NCI-H82 (cell line): ENCODE data around the gene PPP3R1.

Experiments
- DNase-seq: peaks from one replicate; lab custom pipeline; 2025; lab: John Stamatoyannopoulos, UW

Gene PPP3R1

GRCh38 chr2:68258851-68259250 is 6.5 kb upstream of the PPP3R1 start:
- no peak for DNase-seq

DNA sequence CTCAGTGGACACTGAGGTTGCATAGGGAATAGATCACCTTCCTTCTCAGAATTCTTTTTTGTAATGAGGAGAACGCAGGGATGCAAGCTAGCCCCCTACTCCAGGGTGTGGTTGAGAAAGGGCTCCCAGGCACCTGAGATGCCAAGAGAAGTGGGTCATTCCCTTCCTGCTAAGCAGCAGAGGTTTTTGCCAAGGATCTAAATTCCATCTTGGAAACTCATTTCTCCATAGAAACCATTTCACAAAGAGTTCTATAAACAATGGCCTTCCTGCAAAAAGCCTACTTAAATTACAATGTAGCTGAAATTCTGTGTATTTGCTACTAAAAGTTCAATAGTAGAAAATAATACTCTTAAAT is 3.7 kb upstream of the PPP3R1 start:
- DNase-seq = no peak

DNA sequence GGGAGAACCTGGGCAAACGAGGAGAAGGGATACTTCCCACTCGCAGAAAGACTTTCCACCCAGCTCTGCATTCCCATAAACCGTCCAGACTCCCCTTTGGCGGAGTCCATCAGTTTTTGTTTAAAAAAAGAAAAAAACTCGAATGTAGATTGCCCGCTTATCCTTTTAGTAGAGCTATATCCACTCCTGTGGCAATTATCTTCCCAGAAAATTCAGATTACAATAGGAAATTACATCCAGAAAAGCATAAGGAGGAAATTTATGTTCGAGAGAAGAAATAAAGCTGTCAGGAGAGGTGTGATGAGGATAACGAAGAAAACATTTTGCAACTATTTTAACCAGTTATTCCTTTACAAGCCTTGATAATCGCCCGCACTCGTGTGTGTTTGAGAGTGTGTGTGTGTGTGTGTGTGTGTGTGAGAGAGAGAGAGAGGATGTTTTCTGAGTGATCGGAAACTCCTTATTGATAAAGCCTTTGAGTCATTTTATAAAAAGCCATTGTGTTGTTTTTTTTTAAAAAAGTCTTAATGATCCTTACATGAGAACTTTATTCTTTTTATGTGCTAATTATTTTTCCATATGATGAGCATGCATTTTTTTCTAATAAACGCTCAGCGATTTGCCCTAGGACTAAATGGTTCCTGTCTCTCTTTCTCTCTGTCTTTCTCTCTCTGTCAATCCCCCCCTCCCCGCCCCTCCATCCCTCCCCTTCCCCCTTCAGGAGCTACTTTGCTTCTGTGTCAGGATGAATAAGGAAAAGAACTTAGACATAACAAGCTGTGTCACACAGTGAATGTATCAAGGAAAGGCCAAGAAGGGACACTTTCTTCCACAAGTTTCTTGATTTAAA is 1.1 kb upstream of the PPP3R1 start:
- DNase-seq = peak; percentile 55

DNA sequence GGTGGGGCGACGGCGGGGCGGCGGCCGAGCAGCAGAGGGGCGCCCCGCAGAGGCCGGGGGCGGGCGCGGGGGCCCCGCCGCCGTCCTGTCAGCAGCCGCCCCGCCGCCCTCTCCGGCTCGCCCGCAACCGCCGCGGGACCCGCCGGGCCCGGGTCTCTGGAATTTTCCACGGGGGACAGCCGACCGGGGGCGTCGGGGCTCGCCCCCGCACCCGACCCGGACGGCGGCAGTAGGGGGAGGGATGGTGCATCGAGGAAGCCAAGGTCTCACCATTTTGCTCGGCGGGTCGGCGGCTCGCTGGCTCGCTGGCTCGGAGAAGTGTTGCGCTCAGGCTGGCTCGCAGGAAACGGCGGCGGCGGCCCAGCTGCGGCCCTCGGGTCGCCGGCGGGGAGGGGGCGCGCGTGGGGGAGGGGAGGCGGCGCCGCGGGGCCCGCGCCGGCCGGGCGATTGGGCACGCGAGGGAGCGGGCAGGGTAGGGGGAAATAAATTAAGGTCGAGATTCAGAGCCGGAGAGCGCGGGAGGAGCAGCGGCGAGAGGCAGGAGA is 405 bp downstream of the PPP3R1 start:
- DNase-seq = peak; percentile 59

DNA sequence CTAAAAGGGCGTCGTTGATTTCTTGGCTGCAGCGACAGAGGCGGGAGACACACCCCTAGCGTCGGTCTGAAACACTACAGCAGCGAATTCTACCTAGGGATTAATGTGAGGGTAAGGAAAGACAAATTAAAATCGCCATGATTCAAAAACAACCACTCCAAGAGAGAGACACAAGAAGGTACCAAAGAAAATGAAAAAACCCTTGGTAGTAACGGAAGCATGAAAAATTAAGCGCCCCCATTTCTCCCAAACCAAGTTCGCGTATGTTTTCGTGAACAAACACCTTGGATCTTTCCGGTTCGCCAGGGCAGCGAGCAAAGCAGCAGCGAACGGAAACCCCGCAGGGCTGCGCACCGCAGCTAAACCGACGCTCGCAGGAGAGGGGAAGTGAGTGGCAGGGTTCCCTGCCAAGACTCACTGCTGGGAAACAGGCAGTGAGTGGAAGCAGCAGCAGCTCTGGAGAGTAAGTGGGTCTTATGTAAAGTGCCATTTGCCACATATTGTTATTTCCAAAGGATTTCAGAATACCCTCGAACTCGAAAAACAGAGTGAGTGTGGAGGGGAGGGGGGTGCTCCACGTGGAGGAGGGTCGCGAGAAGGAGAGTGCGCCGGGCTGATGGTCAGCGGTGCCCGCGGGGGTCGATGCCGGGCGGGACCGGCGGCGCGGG is 1.0 kb downstream of the PPP3R1 start:
- DNase-seq = peak; percentile 92

DNA sequence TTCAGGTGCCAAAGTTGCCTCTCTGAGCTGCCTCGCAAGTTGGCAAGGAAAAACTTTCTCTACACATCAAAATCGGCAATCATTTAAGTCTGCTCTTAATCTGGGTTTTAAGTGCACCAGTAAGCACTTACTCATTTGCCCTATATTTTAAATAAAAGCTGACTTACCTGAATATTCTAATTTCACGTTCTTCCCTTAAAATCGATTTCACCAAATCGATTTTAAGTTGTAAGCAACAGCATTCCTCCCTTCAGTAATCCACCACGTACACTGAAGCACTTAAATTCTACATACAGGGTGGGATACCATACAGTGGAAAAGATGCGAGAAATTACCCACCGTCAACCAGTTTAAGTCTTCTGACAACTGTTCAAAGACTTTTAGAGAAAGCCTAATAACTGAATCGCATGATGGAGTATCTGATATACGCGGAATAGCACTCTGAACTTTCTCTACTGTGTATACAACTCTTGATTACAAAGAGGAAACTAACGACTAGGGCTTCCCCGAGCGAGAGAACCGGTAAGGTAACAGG is 1.6 kb downstream of the PPP3R1 start:
- no peak for DNase-seq

- DNase-seq = no peak
These were observed 2.1 kb downstream of the PPP3R1 start for GRCh38 chr2:68250196-68250595.

GRCh38 chr2:68248806-68249205 is 3.5 kb downstream of the PPP3R1 start:
- peak; percentile 29 for DNase-seq

GRCh38 chr2:68248361-68248760 is 4.0 kb downstream of the PPP3R1 start:
- DNase-seq = peak; percentile 68

- DNase-seq = no peak
These were observed 5.9 kb downstream of the PPP3R1 start for GRCh38 chr2:68246396-68246795.

DNA sequence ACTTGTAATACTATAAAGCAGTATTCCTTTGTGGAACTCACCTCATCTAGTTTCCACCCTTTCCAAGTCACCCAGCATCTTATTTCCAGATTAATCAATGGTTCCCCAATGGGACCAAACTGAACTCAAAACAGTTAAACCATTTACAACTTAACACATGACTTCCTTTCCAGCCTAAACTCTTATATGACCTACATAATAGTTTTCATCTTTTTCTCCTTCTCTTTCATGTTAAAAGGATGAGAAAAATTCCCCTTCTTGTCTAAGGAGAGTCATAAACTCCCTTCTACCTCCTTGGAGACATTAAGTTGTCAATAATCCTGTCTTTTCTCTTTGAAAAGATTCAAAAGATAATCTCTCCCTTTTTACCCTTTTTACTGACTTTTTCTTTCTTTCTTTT is 6.7 kb downstream of the PPP3R1 start:
- DNase-seq = no peak

- no peak for DNase-seq
These were observed 7.3 kb downstream of the PPP3R1 start for GRCh38 chr2:68245066-68245465.

- DNase-seq = no peak
These were observed 7.9 kb downstream of the PPP3R1 start for GRCh38 chr2:68244456-68244855.

DNA sequence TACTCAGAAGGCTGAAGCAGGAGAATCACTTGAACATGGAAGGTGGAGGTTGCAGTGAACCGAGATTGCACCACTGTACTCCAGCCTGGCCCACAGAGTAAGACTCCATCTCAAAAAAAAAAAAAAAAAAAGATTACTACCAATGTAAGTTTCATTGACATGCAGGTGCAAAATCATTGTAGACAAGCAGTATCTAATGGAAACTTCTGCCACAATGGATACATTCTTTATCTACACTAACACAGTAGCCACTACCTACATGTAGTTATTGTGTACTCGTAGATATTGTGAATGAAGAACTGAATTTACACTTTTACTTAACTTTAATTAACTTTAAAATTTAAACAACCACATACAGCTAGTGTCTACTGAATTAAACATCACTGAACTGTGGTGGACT is 10.6 kb downstream of the PPP3R1 start:
- DNase-seq = no peak

DNA sequence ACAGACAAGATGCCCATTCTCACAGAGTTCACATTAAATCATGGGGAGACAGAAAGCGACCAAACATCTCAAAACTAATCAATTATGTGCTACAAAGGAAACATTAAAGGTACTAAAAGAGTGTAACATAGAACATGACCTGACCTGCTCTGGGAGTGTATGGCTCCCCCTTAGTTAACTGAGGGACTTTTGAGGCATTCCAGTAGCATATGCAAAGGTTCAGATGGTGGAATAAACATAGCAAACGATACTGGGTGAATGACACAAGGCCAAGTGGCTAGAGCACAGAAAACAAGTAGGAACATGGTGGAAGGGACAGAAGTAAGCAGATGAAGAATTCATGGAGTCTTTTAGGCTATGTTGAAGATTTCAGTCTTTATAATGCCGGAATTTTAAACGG is 11.9 kb downstream of the PPP3R1 start:
- no peak for DNase-seq

- no peak for DNase-seq
These were observed 13.1 kb downstream of the PPP3R1 start for GRCh38 chr2:68238955-68239822.

- no peak for DNase-seq
These were observed 14.3 kb downstream of the PPP3R1 start for GRCh38 chr2:68237976-68238580.

GRCh38 chr2:68237404-68237803 is 14.9 kb downstream of the PPP3R1 start:
- DNase-seq = no peak

GRCh38 chr2:68236876-68237275 is 15.5 kb downstream of the PPP3R1 start:
- DNase-seq = no peak

DNA sequence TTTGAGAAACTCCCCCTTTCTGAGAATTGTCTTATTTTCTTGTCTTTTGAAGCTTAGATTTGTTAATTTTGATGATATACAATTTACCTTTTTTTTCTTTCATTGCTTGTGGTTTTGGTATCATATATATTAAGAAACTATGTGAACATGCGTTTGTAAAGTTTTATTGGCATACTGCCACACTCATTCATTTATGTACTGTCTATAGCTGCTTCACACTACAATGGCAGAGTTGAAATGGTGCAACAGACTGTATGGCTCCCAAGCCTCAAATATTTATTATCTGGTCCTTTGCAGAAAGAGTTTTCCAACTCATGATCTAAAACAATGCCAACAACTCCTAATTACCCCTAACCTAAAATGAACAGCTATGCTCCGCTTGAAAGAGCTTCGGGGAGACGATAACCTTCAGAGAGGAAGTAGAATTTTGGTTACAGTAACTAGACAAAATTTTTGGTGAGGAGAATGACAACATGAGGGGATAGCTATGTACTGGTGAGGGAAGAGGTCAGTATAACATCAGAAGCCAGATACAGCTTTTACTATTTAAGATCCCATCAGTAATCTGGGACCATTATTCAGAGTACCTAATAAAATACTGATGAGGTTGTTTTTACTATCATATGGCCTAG is 16.1 kb downstream of the PPP3R1 start:
- DNase-seq = no peak

- no peak for DNase-seq
These were observed 17.2 kb downstream of the PPP3R1 start for GRCh38 chr2:68235090-68235489.
